ENCODE measurements around the gene NCSTN. TPM values are rescaled to one million over a fixed set of nuclear protein-coding genes. Genes with fewer than 3 reads are reported as not detected.

NCSTN gene
- polyA plus RNA-seq, 1 donor from 2014 or later: 21.0 TPM

- no peak overlapping the region for H2AFZ ChIP-seq (ENCODE audit: low read depth, low read length)
- peak overlapping the region; percentile 75 for H3K4me3 ChIP-seq (ENCODE audit: low read length)
- no peaks in the 10 kb centered on the region for H3F3A ChIP-seq (ENCODE audit: insufficient read depth, low read length, poor library complexity, severe bottlenecking)
- peaks cover 2% of the 10 kb centered on the region for H4K20me1 ChIP-seq (ENCODE audit: insufficient read depth)
- peaks cover 79% of the 10 kb centered on the region for H3K79me2 ChIP-seq (replicated peaks; ENCODE audit: insufficient read depth, low read length)
- no peak overlapping the region for H3K27ac ChIP-seq (ENCODE audit: low read length)
- TF ChIP-seq POLR2AphosphoS5 (IDR thresholded peaks at IDR 0.05) (no peak), RAD21 (conservative IDR thresholded peaks at IDR 0.05) (no peak), MXI1 (conservative IDR thresholded peaks at IDR 0.05; ENCODE audit: poor library complexity, severe bottlenecking) (no peak), REST (IDR thresholded peaks at IDR 0.05; ENCODE audit: borderline replicate concordance) (no peak), SMC3 (conservative IDR thresholded peaks at IDR 0.05; ENCODE audit: poor library complexity) (no peak), TAF1 (IDR thresholded peaks at IDR 0.05; ENCODE audit: low read depth) (no peak), EZH2 (IDR thresholded peaks at IDR 0.05; ENCODE audit: borderline replicate concordance, insufficient read depth, low read length, poor library complexity, severe bottlenecking) (no peak), CTCF (IDR thresholded peaks at IDR 0.05; ENCODE audit: poor library complexity, severe bottlenecking) (no peak), EP300 (conservative IDR thresholded peaks at IDR 0.05; ENCODE audit: poor library complexity, severe bottlenecking) (no peak)
- H3K9me3 ChIP-seq (ENCODE audit: low read length): no peaks in the 10 kb centered on the region
- H3K36me3 ChIP-seq (ENCODE audit: insufficient read depth, low read length): no peaks in the 10 kb centered on the region
- H3K9ac ChIP-seq (ENCODE audit: low read length): no peak overlapping the region
- H3K27me3 ChIP-seq (ENCODE audit: insufficient read depth, low read depth, low read length): no peaks in the 10 kb centered on the region
- peak overlapping the region; percentile 97 for H3K4me2 ChIP-seq (ENCODE audit: low read length)
- no peaks in the 10 kb centered on the region for H3K9me2 ChIP-seq (ENCODE audit: insufficient read depth, low read length)
These were observed 60.1 kb downstream of the NCSTN start for GRCh38 chr1:160403244-160403643.

GRCh38 chr1:160404094-160404493 lies 60.9 kb downstream of the NCSTN start:
- H3K79me2 ChIP-seq (replicated peaks; ENCODE audit: insufficient read depth, low read length): peaks cover 85% of the 10 kb centered on the region
- H4K20me1 ChIP-seq (ENCODE audit: insufficient read depth): peaks cover 2% of the 10 kb centered on the region
- TF ChIP-seq REST (IDR thresholded peaks at IDR 0.05; ENCODE audit: borderline replicate concordance): no peak
- TF ChIP-seq TAF1 (IDR thresholded peaks at IDR 0.05; ENCODE audit: low read depth): no peak
- TF ChIP-seq SMC3 (conservative IDR thresholded peaks at IDR 0.05; ENCODE audit: poor library complexity): no peak
- TF ChIP-seq EP300 (conservative IDR thresholded peaks at IDR 0.05; ENCODE audit: poor library complexity, severe bottlenecking): no peak
- H3K4me2 ChIP-seq (ENCODE audit: low read length): no peak overlapping the region
- H3K36me3 ChIP-seq (ENCODE audit: insufficient read depth, low read length): no peaks in the 10 kb centered on the region
- no peaks in the 10 kb centered on the region for H3K27me3 ChIP-seq (ENCODE audit: insufficient read depth, low read depth, low read length)
- no peaks in the 10 kb centered on the region for H3K9me2 ChIP-seq (ENCODE audit: insufficient read depth, low read length)
- no peak overlapping the region for H3K9ac ChIP-seq (ENCODE audit: low read length)
- H3K9me3 ChIP-seq (ENCODE audit: low read length): no peaks in the 10 kb centered on the region
- no peaks in the 10 kb centered on the region for H3F3A ChIP-seq (ENCODE audit: insufficient read depth, low read length, poor library complexity, severe bottlenecking)
- H3K27ac ChIP-seq (ENCODE audit: low read length): no peak overlapping the region
- H3K4me3 ChIP-seq (ENCODE audit: low read length): peak overlapping the region; percentile 75
- H2AFZ ChIP-seq (ENCODE audit: low read depth, low read length): no peak overlapping the region
